ENCODE measurements around the gene BAIAP2L1. TPM values are rescaled to one million over a fixed set of nuclear protein-coding genes. Genes with fewer than 3 reads are reported as not detected.

BAIAP2L1 gene
- total and polyA plus RNA-seq, 2 experiments from 2014 or later = 24.1 to 38.3 TPM

- Histone ChIP-seq H4K20me1 (replicated peaks; ENCODE audit: insufficient read depth) (no peaks in the 10 kb centered on the region; the same call in 1 of the 2 replicates), H3K79me2 (replicated peaks; ENCODE audit: insufficient read depth) (no peaks in the 10 kb centered on the region), H3K36me3 (ENCODE audit: insufficient read depth) (no peaks in the 10 kb centered on the region), H3K9me2 (ENCODE audit: insufficient read depth) (no peaks in the 10 kb centered on the region), H3F3A (replicated peaks; ENCODE audit: low read depth) (no peaks in the 10 kb centered on the region), H3K4me1 (ENCODE audit: insufficient read depth) (peaks cover 5% of the 10 kb centered on the region; the same call in 1 of the 2 replicates), H3K4me2 (no peak overlapping the region), H3K27ac (ENCODE audit: low read depth) (no peak overlapping the region), H3K4me3 (no peak overlapping the region), H2AFZ (no peak overlapping the region), H3K27me3 (ENCODE audit: insufficient read depth) (no peaks in the 10 kb centered on the region)
- no peak for DNase-seq (ENCODE audit: low spot score)
- no peak; the same call in 2 of the 3 replicates for ATAC-seq
- H3K27me3 Mint-ChIP-seq (ENCODE audit: insufficient read depth, low read depth, poor library complexity) = peaks cover 6% of the 10 kb centered on the region
- no peak overlapping the region for H3K27ac Mint-ChIP-seq
- H3K4me1 Mint-ChIP-seq = peaks cover 2% of the 10 kb centered on the region; the same call in 2 of the 3 replicates
- H3K4me3 Mint-ChIP-seq = no peak overlapping the region
- no peak for TF ChIP-seq POLR2AphosphoS5 (IDR thresholded peaks at IDR 0.05; ENCODE audit: low read depth)
- peak; percentile 37 to 44; a peak in 3 of 4 replicates for TF ChIP-seq CTCF (conservative IDR thresholded peaks at IDR 0.05; ENCODE audit: low read depth in 2 of 2)
- no peak for TF ChIP-seq ZNF114 (CRISPR knock-in tag; IDR thresholded peaks at IDR 0.05)
- peaks cover 4% of the 10 kb centered on the region; the same call in 1 of the 3 replicates for H3K36me3 Mint-ChIP-seq (ENCODE audit: low read depth)
- peaks cover 4% of the 10 kb centered on the region; the same call in 1 of the 3 replicates for H3K9me3 Mint-ChIP-seq
These were observed 134.1 kb downstream of the BAIAP2L1 start for GRCh38 chr7:98266840-98267239.

- peak overlapping the region; percentile 32; the same call in 1 of the 2 replicates for H3K27ac Mint-ChIP-seq
- H3F3A ChIP-seq (replicated peaks; ENCODE audit: low read depth) = no peaks in the 10 kb centered on the region
- no peak overlapping the region for H3K4me3 Mint-ChIP-seq
- H3K9me2 ChIP-seq (ENCODE audit: insufficient read depth) = no peaks in the 10 kb centered on the region
- no peak overlapping the region for H3K4me2 ChIP-seq
- peaks cover 5% of the 10 kb centered on the region; the same call in 1 of the 2 replicates for H3K4me1 ChIP-seq (ENCODE audit: insufficient read depth)
- H3K4me3 ChIP-seq = no peak overlapping the region
- peak; percentile 29; the same call in 1 of the 3 replicates for ATAC-seq
- peaks cover 8% of the 10 kb centered on the region; the same call in 1 of the 3 replicates for H3K36me3 Mint-ChIP-seq (ENCODE audit: low read depth)
- H4K20me1 ChIP-seq (replicated peaks; ENCODE audit: insufficient read depth) = no peaks in the 10 kb centered on the region; the same call in 1 of the 2 replicates
- H3K79me2 ChIP-seq (replicated peaks; ENCODE audit: insufficient read depth) = no peaks in the 10 kb centered on the region
- H3K27me3 ChIP-seq (ENCODE audit: insufficient read depth) = no peaks in the 10 kb centered on the region
- peak; percentile 60 for DNase-seq (ENCODE audit: low spot score)
- H3K27me3 Mint-ChIP-seq (ENCODE audit: insufficient read depth, low read depth, poor library complexity) = peaks cover 6% of the 10 kb centered on the region
- H3K9me3 Mint-ChIP-seq = peaks cover 8% of the 10 kb centered on the region; the same call in 1 of the 3 replicates
- no peaks in the 10 kb centered on the region for H3K36me3 ChIP-seq (ENCODE audit: insufficient read depth)
- peak overlapping the region; percentile 81; the same call in 1 of the 2 replicates for H3K27ac ChIP-seq (ENCODE audit: low read depth)
- H3K4me1 Mint-ChIP-seq = peaks cover 2% of the 10 kb centered on the region; the same call in 2 of the 3 replicates
- no peak overlapping the region for H2AFZ ChIP-seq
- TF ChIP-seq ZNF331 (CRISPR knock-in tag; IDR thresholded peaks at IDR 0.05; ENCODE audit: low read depth) (no peak), ETS1 (IDR thresholded peaks at IDR 0.05) (no peak), JUNB (IDR thresholded peaks at IDR 0.05; ENCODE audit: unreplicated experiment) (no peak), CTCF (conservative IDR thresholded peaks at IDR 0.05; ENCODE audit: low read depth in 2 of 2) (no peak), NANOG (IDR thresholded peaks at IDR 0.05; ENCODE audit: borderline replicate concordance) (no peak), POLR2AphosphoS5 (IDR thresholded peaks at IDR 0.05; ENCODE audit: low read depth) (no peak), STAT1 (IDR thresholded peaks at IDR 0.05; ENCODE audit: unreplicated experiment) (no peak), REST (IDR thresholded peaks at IDR 0.05; ENCODE audit: unreplicated experiment) (no peak)
These were observed 135.0 kb downstream of the BAIAP2L1 start for GRCh38 chr7:98265841-98266271.

Data from GM23338 (cell line).